ENCODE data around the gene CPB2. TPM values are rescaled to one million over a fixed set of nuclear protein-coding genes. Genes with fewer than 3 reads are reported as not detected.

Gene CPB2
- total and polyA plus RNA-seq, 3 experiments from 2014 or later = not detected

DNA sequence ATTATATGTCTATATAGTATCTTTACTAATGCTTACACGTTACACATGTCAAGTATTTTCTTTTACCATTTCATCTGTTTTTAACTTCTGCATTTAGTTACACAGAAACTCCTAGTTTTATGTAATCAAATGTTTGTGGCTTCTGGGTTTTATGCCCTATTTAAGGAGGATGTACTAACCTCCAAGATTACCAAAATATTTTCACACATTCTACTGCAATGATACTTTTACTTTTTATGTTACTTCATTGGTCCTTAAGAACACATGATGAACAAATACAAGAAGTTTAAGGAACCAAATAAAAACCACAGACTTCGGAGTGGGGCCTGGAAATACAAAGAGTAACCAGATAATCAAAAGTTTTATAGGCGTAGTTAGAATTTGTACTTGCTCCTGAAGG is 89.5 kb downstream of the CPB2 start:
- H3K36me3 Mint-ChIP-seq = peaks cover 0 to 68% (median 28%) of the 10 kb centered on the region in 3 donors
- no peak for DNase-seq
- ChIA-PET CTCF (no interaction called here), POLR2A (no interaction called here)
- peak overlapping the region in 1 of 8 donors; percentile 44 for H3K27ac Mint-ChIP-seq
- H3K4me1 Mint-ChIP-seq = peaks cover 0 to 13% (median 6%) of the 10 kb centered on the region in 3 donors
- no peaks in the 10 kb centered on the region for H3K27me3 Mint-ChIP-seq
- H3K27ac ChIP-seq (ENCODE audit: low read depth, low read length) = no peak overlapping the region
- peaks cover 24% of the 10 kb centered on the region for H3K36me3 ChIP-seq (ENCODE audit: insufficient read depth, low read length)
- H3K4me3 Mint-ChIP-seq = no peak overlapping the region
- H3K9me3 ChIP-seq (ENCODE audit: low read length) = no peaks in the 10 kb centered on the region
- H3K9me3 Mint-ChIP-seq = no peaks in the 10 kb centered on the region
- no peak overlapping the region for H3K4me3 ChIP-seq (ENCODE audit: low read length)
- H3K4me1 ChIP-seq (ENCODE audit: insufficient read depth, low read length) = no peaks in the 10 kb centered on the region
- no peaks in the 10 kb centered on the region for H3K27me3 ChIP-seq (ENCODE audit: insufficient read depth, low read length, poor library complexity, severe bottlenecking)

DNA sequence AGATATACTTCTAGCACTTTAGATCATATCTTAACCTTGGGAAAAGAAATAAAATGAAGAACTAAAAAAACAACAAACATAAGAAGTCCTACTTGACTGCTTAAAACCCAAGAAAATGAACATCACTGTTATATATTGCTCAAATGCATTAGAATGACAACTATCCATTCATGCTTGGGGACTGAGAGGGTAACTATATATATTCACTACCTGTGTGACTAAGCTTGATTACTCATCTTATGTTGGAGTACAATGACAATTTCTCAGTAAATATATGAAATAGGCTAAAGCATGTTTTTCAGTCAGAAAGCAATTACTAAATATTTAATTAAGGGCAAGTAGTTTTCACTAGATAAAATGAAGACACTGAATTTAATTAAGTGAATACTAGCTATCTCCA is 92.4 kb downstream of the CPB2 start:
- no peaks in the 10 kb centered on the region for H3K9me3 Mint-ChIP-seq
- H3K4me1 Mint-ChIP-seq = peaks cover 0 to 13% (median 4%) of the 10 kb centered on the region in 3 donors
- no peaks in the 10 kb centered on the region for H3K27me3 Mint-ChIP-seq
- H3K9me3 ChIP-seq (ENCODE audit: low read length) = no peaks in the 10 kb centered on the region
- H3K36me3 Mint-ChIP-seq = peaks cover 0 to 72% (median 28%) of the 10 kb centered on the region in 3 donors
- ChIA-PET CTCF (interaction anchor here (0.7 kb wide), 1 partner anchor 309 kb away, joined by 3 read pairs; no protein-coding TSS in a partner anchor), POLR2A (no interaction called here)
- H3K36me3 ChIP-seq (ENCODE audit: insufficient read depth, low read length) = peaks cover 27% of the 10 kb centered on the region
- H3K4me3 Mint-ChIP-seq = no peak overlapping the region
- H3K4me3 ChIP-seq (ENCODE audit: low read length) = no peak overlapping the region
- H3K27ac ChIP-seq (ENCODE audit: low read depth, low read length) = no peak overlapping the region
- H3K27me3 ChIP-seq (ENCODE audit: insufficient read depth, low read length, poor library complexity, severe bottlenecking) = no peaks in the 10 kb centered on the region
- H3K27ac Mint-ChIP-seq = peak overlapping the region in 1 of 8 donors; percentile 77
- no peak for DNase-seq
- no peaks in the 10 kb centered on the region for H3K4me1 ChIP-seq (ENCODE audit: insufficient read depth, low read length)

DNA sequence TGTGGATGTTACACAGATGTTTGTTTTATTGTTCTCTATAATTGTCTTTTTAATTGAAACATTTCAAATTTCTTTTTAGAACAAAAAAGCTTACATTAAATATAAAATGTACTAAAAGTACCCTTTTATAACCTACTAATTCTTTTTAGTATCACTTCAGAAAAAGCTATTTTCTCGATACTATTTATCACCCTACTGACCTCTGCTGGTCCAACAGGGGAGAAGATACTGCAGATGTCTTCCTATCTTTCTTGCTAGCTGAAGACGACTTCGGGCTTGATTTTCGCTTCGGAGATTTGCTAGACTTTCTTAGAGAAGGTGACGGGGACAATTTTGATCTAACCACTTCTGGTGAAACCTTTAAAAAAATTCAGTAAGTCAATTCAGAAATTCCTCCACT is 94.7 kb downstream of the CPB2 start:
- DNase-seq = no peak
- H3K27ac ChIP-seq (ENCODE audit: low read depth, low read length) = no peak overlapping the region
- no peaks in the 10 kb centered on the region for H3K27me3 ChIP-seq (ENCODE audit: insufficient read depth, low read length, poor library complexity, severe bottlenecking)
- no peak overlapping the region for H3K27ac Mint-ChIP-seq
- peaks cover 0 to 70% (median 18%) of the 10 kb centered on the region in 3 donors for H3K36me3 Mint-ChIP-seq
- H3K27me3 Mint-ChIP-seq = no peaks in the 10 kb centered on the region
- no peaks in the 10 kb centered on the region for H3K4me1 ChIP-seq (ENCODE audit: insufficient read depth, low read length)
- no peak overlapping the region for H3K4me3 ChIP-seq (ENCODE audit: low read length)
- ChIA-PET CTCF (interaction anchor here (0.8 kb wide), 1 partner anchor 116 kb away, joined by 3 read pairs; no protein-coding TSS in a partner anchor), POLR2A (no interaction called here)
- H3K4me3 Mint-ChIP-seq = no peak overlapping the region
- no peaks in the 10 kb centered on the region for H3K9me3 ChIP-seq (ENCODE audit: low read length)
- H3K9me3 Mint-ChIP-seq = no peaks in the 10 kb centered on the region
- H3K4me1 Mint-ChIP-seq = peaks cover 0 to 8% (median 0%) of the 10 kb centered on the region in 3 donors
- H3K36me3 ChIP-seq (ENCODE audit: insufficient read depth, low read length) = peaks cover 14% of the 10 kb centered on the region

DNA sequence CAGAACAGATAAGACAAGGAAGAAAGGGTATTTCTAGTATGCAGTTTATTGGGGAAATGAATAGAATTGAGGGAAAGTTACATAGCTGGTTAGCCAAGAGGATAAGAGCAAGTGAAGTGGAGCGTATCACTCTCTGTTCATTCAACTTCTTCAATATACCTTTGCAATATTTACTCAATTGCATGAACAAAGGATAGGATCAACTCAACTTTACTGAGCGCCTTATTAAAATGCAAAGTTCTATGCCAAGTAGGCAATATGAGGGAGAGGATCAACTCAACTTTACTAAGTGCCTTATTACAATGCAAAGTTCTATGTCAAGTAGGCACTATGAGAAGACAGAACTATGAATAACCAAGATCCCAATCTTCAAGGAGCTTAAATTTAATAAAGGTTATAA is 96.2 kb downstream of the CPB2 start:
- H3K36me3 ChIP-seq (ENCODE audit: insufficient read depth, low read length) = peaks cover 12% of the 10 kb centered on the region
- CTCF ChIA-PET = no interaction called here
- POLR2A ChIA-PET = no interaction called here

DNA sequence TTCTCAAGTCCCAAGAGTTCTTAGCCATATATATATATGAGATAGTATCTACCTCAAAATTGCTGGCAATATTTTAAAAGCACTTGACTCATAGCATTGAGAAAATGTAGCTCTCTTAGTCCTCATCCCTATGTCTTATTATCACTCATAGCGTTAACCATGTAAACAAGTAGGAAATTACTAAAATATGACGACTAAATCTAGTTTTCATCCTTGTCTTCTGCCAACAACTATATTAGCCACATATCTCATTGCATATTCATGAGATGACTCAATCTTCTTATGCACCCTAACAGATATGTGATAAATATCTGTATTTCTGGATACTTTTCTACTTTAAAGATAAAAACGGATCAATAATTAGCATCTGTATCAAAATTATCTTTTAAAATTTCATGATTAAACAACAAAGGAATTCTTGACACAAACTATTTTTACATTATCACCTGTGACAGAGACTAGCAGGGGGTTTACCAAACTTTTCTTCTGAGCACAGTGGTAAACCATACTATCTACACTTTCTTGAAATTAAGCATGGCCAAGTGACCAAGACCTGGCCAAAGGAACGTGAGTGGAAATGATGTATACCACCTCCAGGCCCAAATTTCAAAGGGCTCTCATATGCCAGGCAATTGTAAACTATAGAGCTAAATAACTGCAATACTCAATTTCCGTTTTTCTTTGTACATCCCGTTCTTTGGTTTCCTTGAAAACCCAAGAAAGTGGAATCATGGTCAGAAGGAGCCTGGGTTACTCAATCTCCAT is 98.0 kb downstream of the CPB2 start:
- no peak overlapping the region for H3K27ac ChIP-seq (ENCODE audit: low read depth, low read length)
- no peaks in the 10 kb centered on the region for H3K4me1 ChIP-seq (ENCODE audit: insufficient read depth, low read length)
- H3K9me3 ChIP-seq (ENCODE audit: low read length) = no peaks in the 10 kb centered on the region
- H3K36me3 ChIP-seq (ENCODE audit: insufficient read depth, low read length) = peaks cover 12% of the 10 kb centered on the region
- DNase-seq = no peak
- Mint-ChIP-seq H3K27me3 (no peaks in the 10 kb centered on the region), H3K9me3 (no peaks in the 10 kb centered on the region), H3K4me3 (no peak overlapping the region), H3K4me1 (peaks cover 2 to 7% (median 4%) of the 10 kb centered on the region in 3 donors), H3K36me3 (peaks cover 0 to 77% (median 25%) of the 10 kb centered on the region in 3 donors), H3K27ac (no peak overlapping the region)
- H3K27me3 ChIP-seq (ENCODE audit: insufficient read depth, low read length, poor library complexity, severe bottlenecking) = no peaks in the 10 kb centered on the region
- CTCF ChIA-PET = interaction anchor here (1.4 kb wide), 1 partner anchor 315 kb away, joined by 4 read pairs; no protein-coding TSS in a partner anchor
- POLR2A ChIA-PET = interaction anchor here (0.6 kb wide), 1 partner anchor 86 kb away, joined by 6 read pairs; no protein-coding TSS in a partner anchor
- no peak overlapping the region for H3K4me3 ChIP-seq (ENCODE audit: low read length)

More for the DNA sequence above, 96.2 kb downstream of the CPB2 start:
- Mint-ChIP-seq H3K36me3 (peaks cover 0 to 73% (median 17%) of the 10 kb centered on the region in 3 donors), H3K27me3 (no peaks in the 10 kb centered on the region), H3K4me3 (no peak overlapping the region), H3K27ac (peak overlapping the region in 1 of 8 donors; percentile 5), H3K9me3 (no peaks in the 10 kb centered on the region), H3K4me1 (no peaks in the 10 kb centered on the region)
- H3K9me3 ChIP-seq (ENCODE audit: low read length) = no peaks in the 10 kb centered on the region
- H3K4me3 ChIP-seq (ENCODE audit: low read length) = no peak overlapping the region
- no peak for DNase-seq
- no peaks in the 10 kb centered on the region for H3K4me1 ChIP-seq (ENCODE audit: insufficient read depth, low read length)
- H3K27ac ChIP-seq (ENCODE audit: low read depth, low read length) = no peak overlapping the region
- H3K27me3 ChIP-seq (ENCODE audit: insufficient read depth, low read length, poor library complexity, severe bottlenecking) = no peaks in the 10 kb centered on the region

DNA sequence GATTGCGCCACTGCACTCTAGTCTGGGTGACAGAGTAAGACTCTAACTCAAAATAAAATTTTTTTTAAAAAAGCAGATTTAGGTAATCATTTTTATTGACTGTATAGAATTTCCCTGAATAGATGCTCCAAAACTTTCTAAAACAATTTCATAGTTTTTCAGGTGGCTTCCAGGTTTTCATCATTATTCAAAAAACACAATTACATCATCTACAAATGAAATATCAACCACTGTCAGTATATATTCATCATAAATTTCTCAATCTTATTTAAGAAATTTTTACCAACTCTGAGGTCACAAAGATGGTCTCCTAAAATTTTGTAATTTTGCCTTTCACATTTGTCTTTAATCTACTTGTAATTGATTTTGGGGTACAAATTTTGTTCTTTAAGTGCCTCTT is 100.3 kb downstream of the CPB2 start:
- Histone ChIP-seq H3K27me3 (ENCODE audit: insufficient read depth, low read length, poor library complexity, severe bottlenecking) (no peaks in the 10 kb centered on the region), H3K4me1 (ENCODE audit: insufficient read depth, low read length) (no peaks in the 10 kb centered on the region), H3K27ac (ENCODE audit: low read depth, low read length) (no peak overlapping the region), H3K9me3 (ENCODE audit: low read length) (no peaks in the 10 kb centered on the region), H3K4me3 (ENCODE audit: low read length) (no peak overlapping the region), H3K36me3 (ENCODE audit: insufficient read depth, low read length) (peaks cover 15% of the 10 kb centered on the region)
- Mint-ChIP-seq H3K4me1 (peaks cover 2 to 7% (median 4%) of the 10 kb centered on the region in 3 donors), H3K27ac (peak overlapping the region in 1 of 8 donors; percentile 26), H3K36me3 (peaks cover 8 to 85% (median 35%) of the 10 kb centered on the region in 3 donors), H3K27me3 (no peaks in the 10 kb centered on the region), H3K4me3 (no peak overlapping the region), H3K9me3 (no peaks in the 10 kb centered on the region)
- POLR2A ChIA-PET = interaction anchor here (0.6 kb wide), 1 partner anchor 73 kb away, joined by 3 read pairs; no protein-coding TSS in a partner anchor
- CTCF ChIA-PET = no interaction called here
- DNase-seq = no peak

Other genes with a start within 250 kb of the CPB2 start
- gene ZC3H13, start 52.3 kb downstream of the CPB2 start, total RNA-seq = 10 to 100 TPM; 45.1 to 49.4 TPM
- 62.4 TPM for gene ZC3H13, start 52.3 kb downstream of the CPB2 start, polyA plus RNA-seq
- gene LCP1, start 77.1 kb upstream of the CPB2 start, total RNA-seq = 100 to 1,000 TPM; 838 to 869 TPM
- gene LCP1, start 77.1 kb upstream of the CPB2 start, polyA plus RNA-seq = 1,545 TPM
- gene LRRC63, start 106.9 kb upstream of the CPB2 start, total RNA-seq = under 1 TPM; 0.55 TPM
- gene LRRC63, start 106.9 kb upstream of the CPB2 start, polyA plus RNA-seq = not detected

Data from CD8-positive, alpha-beta memory T cell (primary cell).